Heart left ventricle (tissue), 16 donors: ENCODE results near the gene SEPTIN10. TPM values are rescaled to one million over a fixed set of nuclear protein-coding genes. Genes with fewer than 3 reads are reported as not detected.

Experiments used
- ATAC-seq, 4 donors: fragments of 200-7000 bp; cut with Tn5 transposase; one replicate each; pipeline ENCODE4 v1.9.1; 2020 to 2022; ENCODE audit warnings: moderate library complexity in 4 of 4, mild to moderate bottlenecking in 3 of 4, moderate number of reproducible peaks in 1 of 4
- DNase-seq, 5 donors: peaks; one replicate each; pipeline ENCODE4 v3.0.0-alpha.2; 2020
- H3K27ac ChIP-seq, 12 donors: fragments of 200-600 bp; sonication (generic) in 4 of 12; one replicate each; pipeline versions ENCODE4 v1.5.0 to v1.8.0; 2016 to 2022; ENCODE audit warnings: mild to moderate bottlenecking in 2 of 12
- H3K27me3 ChIP-seq, 9 donors: fragments of 200-600 bp; sonication (generic) in 2 of 9; one replicate each; pipeline versions ENCODE4 v1.5.1 to v1.8.0; 2016 to 2022; ENCODE audit warnings: mild to moderate bottlenecking in 3 of 9
- H3K36me3 ChIP-seq, 9 donors: fragments of 200-600 bp; sonication (generic) in 2 of 9; one replicate each; pipeline versions ENCODE4 v1.5.0 to v1.8.0; 2018 to 2022; ENCODE audit warnings: mild to moderate bottlenecking in 2 of 9
- H3K4me1 ChIP-seq, 12 donors: fragments of 200-600 bp; sonication (generic) in 4 of 12; one replicate each; pipeline versions ENCODE4 v1.5.0 to v1.8.0; 2016 to 2022; ENCODE audit warnings: mild to moderate bottlenecking in 3 of 12
- H3K4me3 ChIP-seq, 12 donors: fragments of 200-600 bp; sonication (generic) in 4 of 12; one replicate each; pipeline versions ENCODE4 v1.5.0 to v1.8.0; 2017 to 2022; ENCODE audit warnings: mild to moderate bottlenecking in 9 of 12, moderate library complexity in 4 of 12
- H3K9me3 ChIP-seq, 12 donors: fragments of 200-600 bp; sonication (generic) in 4 of 12; one replicate each; pipeline versions ENCODE4 v1.5.0 to v1.8.0; 2016 to 2022; ENCODE audit warnings: mild to moderate bottlenecking in 1 of 12
- CTCF ChIP-seq, 12 donors: fragments of 200-600 bp; sonication (generic) in 4 of 12; IDR thresholded peaks; one replicate each; pipeline versions ENCODE4 v1.5.0 to v1.8.0; 2018 to 2022; ENCODE audit warnings: antibody characterized with exemption in 12 of 12, mild to moderate bottlenecking in 5 of 12
- POLR2A ChIP-seq, 2 donors: fragments of 450-650 bp; IDR thresholded peaks; one replicate each; pipeline ENCODE4 v1.6.1; 2017; ENCODE audit warnings: antibody characterized with exemption in 2 of 2, mild to moderate bottlenecking in 2 of 2, moderate library complexity in 2 of 2
- WGBS, 4 donors: extraction: QIAGEN DNeasy Blood & Tissue Kit in 2 of 4; methylation state at CpG; one replicate each; pipeline versions ENCODE4 v1.1.5 to v1.1.7; 2013 to 2018; 5-methylcytosine and 5-hydroxymethylcytosine counted together
- intact Hi-C, 10 donors: fragments of 100-400 bp; cut with DNase I; formaldehyde crosslinking; loops; one replicate each; pipeline versions ENCODE4 v1.11.1 to v1.14.2; 2022
- polyA plus RNA-seq, 2 donors: library from polyadenylated mRNA; stranded (reverse); fragments of 200-250 nt; gene quantifications; one replicate each; pipeline ENCODE4 v1.2.3, GENCODE V29; 2013
- total RNA-seq, 9 donors: library from RNA; depleted of rRNA in 2 of 9; stranded (reverse); fragments of >200 nt in 2 of 9; fragmentation: NEBNext Ultra II Directional in 3 of 9; extraction: Animal tissue kit (Norgen Biotek cat#: 25700) in 3 of 9; gene quantifications; one replicate each; pipeline versions ENCODE4 v1.1.0 to v1.2.4, GENCODE V29; 2016 to 2023
- donor health status: ischemic (EF 13 %, LVEDD 7.1; RV severe dilation, severe dysfunction).
- donor health status: healthy with polysubstance abuse.
- donor health status: DM: no; HTN: yes; CAD: no.
- donor health status: DM: no; HTN: no; CAD: no.
- donor health status: ischemic (EF 25% LVEDD 6.9; RV normal size, moderate dysfunction).
- donor health status: ischemic (EF 25% LVEDD 5.7; RV mildly dilated, moderate dysfunction).
- donor health status: healthy.
- donor health status: DM: yes; HTN: yes; CAD: no.
- donor health status: ischemic (EF 35%, LVEDD 5.7; RV mildly dilated, moderate dysfunction).
- donor health status: nonischemic (EF 11% LVEDD 7.7; RV severe dilation, severe dysfunction).
- donor health status: DM: yes; HTN: yes; CAD: no.
- donor health status: PGD.
- donor health status: ischemic (EF 29% LVEDD 5.4; RV normal size, mild dysfunction).
- donor health status: nonischemic (EF 23%, LVEDD 6.1; RV moderate dilation, normal function).

The SEPTIN10 gene
- total and polyA plus RNA-seq, 11 donors = 13.5 to 84.6 (median 49.8) TPM

DNA sequence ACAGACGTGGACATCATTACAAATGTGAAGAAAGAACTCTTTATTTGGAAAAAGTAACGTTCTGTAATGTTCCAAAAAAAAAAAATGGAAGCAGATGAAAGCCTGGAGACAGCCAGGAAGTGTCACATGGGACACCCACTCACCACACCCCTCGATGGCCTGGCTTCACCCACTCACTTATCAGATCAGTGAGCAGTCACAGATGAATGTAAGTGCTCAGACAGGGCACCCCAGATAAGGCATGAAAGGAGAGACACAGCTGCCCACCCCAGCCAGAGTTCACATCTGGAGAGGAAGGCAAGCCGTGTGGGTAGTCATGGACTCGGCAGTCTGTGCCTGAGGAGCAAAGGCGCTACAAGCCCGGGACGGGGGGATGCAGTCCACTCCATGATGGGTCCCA lies 105.2 kb downstream of the SEPTIN10 start:
- WGBS, 4 donors = 67 to 74% (median 71%) methylated on average over 5 to 8 of the region's 8 CpGs
- ATAC-seq (no peak), DNase-seq (no peak)
- Histone ChIP-seq H3K27me3 (no peaks in the 10 kb centered on the region), H3K4me3 (no peak overlapping the region), H3K36me3 (no peaks in the 10 kb centered on the region), H3K9me3 (peaks cover 0 to 12% (median 0%) of the 10 kb centered on the region in 12 donors), H3K27ac (no peak overlapping the region), H3K4me1 (peaks cover 0 to under 1% (median 0%) of the 10 kb centered on the region in 12 donors)
- no peak for TF ChIP-seq POLR2A (IDR thresholded peaks at IDR 0.05)
- TF ChIP-seq CTCF (IDR thresholded peaks at IDR 0.05) = no peak
- intact Hi-C loops = loop anchor here in 1 of 10 donors (10.0 kb wide), 1 partner anchor 584 kb away; no protein-coding TSS in a partner anchor

GRCh38 chr2:109507828-109508227 lies 105.9 kb downstream of the SEPTIN10 start:
- WGBS, 4 donors = 79 to 89% (median 82%) methylated on average over 6 of the region's 6 CpGs
- Histone ChIP-seq H3K27me3 (no peaks in the 10 kb centered on the region), H3K36me3 (peaks cover 0 to under 1% (median 0%) of the 10 kb centered on the region in 9 donors), H3K9me3 (peaks cover 0 to 12% (median 0%) of the 10 kb centered on the region in 12 donors), H3K27ac (no peak overlapping the region), H3K4me1 (no peaks in the 10 kb centered on the region), H3K4me3 (no peak overlapping the region)
- no peak for TF ChIP-seq POLR2A (IDR thresholded peaks at IDR 0.05)
- no peak for TF ChIP-seq CTCF (IDR thresholded peaks at IDR 0.05)
- intact Hi-C loops = loop anchor here in 2 of 10 donors (2.0 to 10.0 kb wide), 2 partner anchors 381 to 583 kb away; no protein-coding TSS in a partner anchor
- ATAC-seq = no peak
- DNase-seq = no peak

DNA sequence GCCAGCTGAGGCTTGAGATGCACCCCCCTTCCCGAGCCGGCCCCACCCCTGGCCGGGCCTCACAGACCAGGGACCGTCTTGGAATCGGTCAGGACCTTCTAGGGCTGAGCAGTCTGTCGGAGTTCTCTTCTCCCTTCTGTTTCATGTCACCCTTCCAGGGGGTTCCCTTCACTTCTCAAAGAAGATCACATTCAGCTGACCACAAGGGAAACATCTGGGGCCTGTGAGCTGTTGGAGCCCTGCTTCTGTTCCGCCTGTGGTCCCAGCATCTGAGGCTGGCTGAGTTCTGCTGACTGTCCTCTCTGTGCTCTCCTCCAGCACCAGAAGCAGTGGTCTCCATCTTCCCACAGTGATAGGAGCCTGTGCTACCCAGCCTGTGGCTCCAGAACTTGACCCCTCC lies 106.5 kb downstream of the SEPTIN10 start:
- H3K9me3 ChIP-seq = peaks cover 0 to 12% (median 0%) of the 10 kb centered on the region in 12 donors
- 77 to 90% (median 83%) methylated on average over 7 of the region's 7 CpGs for WGBS, 4 donors

DNA sequence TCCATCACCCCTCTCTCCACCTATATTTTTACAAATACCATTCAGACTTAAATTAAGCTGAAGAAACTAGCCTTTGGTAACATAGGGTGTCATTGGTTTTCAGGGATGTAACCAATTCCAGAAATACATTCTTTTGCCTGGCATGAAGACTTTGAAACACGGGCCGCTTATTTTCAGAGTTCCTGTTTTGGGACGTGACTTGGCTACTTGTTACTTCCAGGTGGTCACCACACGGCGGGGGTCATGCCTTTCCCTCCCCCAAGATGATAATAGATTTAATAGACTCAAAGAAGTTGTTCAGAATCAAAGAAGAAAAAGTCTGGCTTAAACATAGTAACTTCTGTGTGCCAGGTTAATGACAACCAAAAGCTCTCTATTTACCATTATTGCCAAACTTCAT lies 110.6 kb downstream of the SEPTIN10 start:
- DNase-seq (no peak), ATAC-seq (no peak)
- Histone ChIP-seq H3K9me3 (peaks cover 0 to 12% (median 0%) of the 10 kb centered on the region in 12 donors), H3K36me3 (peaks cover 0 to 12% (median 0%) of the 10 kb centered on the region in 9 donors), H3K27ac (no peak overlapping the region), H3K27me3 (no peaks in the 10 kb centered on the region), H3K4me3 (no peak overlapping the region), H3K4me1 (peaks cover 0 to 7% (median 3%) of the 10 kb centered on the region in 12 donors)
- TF ChIP-seq CTCF (IDR thresholded peaks at IDR 0.05) (no peak), POLR2A (IDR thresholded peaks at IDR 0.05) (no peak)
- WGBS, 4 donors = 77 to 85% (median 81%) methylated on average over 5 of the region's 5 CpGs
- intact Hi-C loops = loop anchor here in 1 of 10 donors (10.0 kb wide), 1 partner anchor 578 kb away; no protein-coding TSS in a partner anchor

More for the DNA sequence above, 106.5 kb downstream of the SEPTIN10 start:
- ATAC-seq = no peak
- no peaks in the 10 kb centered on the region for H3K27me3 ChIP-seq
- H3K27ac ChIP-seq = no peak overlapping the region
- no peak for DNase-seq
- H3K4me1 ChIP-seq = no peaks in the 10 kb centered on the region
- intact Hi-C loops = loop anchor here in 2 of 10 donors (2.0 to 10.0 kb wide), 2 partner anchors 380 to 582 kb away; no protein-coding TSS in a partner anchor
- H3K4me3 ChIP-seq = no peak overlapping the region
- TF ChIP-seq POLR2A (IDR thresholded peaks at IDR 0.05) (no peak), CTCF (IDR thresholded peaks at IDR 0.05) (no peak)
- peaks cover 0 to 3% (median 0%) of the 10 kb centered on the region in 9 donors for H3K36me3 ChIP-seq
